A549 (cell line): ENCODE measurements around the gene WIZ. TPM values are rescaled to one million over a fixed set of nuclear protein-coding genes. Genes with fewer than 3 reads are reported as not detected.

Source experiments
- ATAC-seq, 2 experiments: fragments of 200-7000 bp in 1 of 2; fragments of >200 bp in 1 of 2; cut with Nextera tagmentation in 1 of 2; cut with Tn5 transposase in 1 of 2; 3 replicates each; pipeline versions ENCODE4 v1.8.0 to v1.9.1; 2018 to 2020; ENCODE audit warnings: mild to moderate bottlenecking in 1 of 2, moderate library complexity in 1 of 2
- CTCF ChIA-PET: fragments of 300-600 bp; sonication (Branson Sonifier 250); formaldehyde crosslinking; extraction: SDS; loops from one replicate; lab custom pipeline; 2021; ENCODE audit warnings: antibody characterized with exemption, inconsistent platforms; lab: Yijun Ruan, JAX
- POLR2A ChIA-PET: fragments of 350-600 bp; formaldehyde crosslinking; extraction: SDS; loops from one replicate; lab custom pipeline; 2021; ENCODE audit warnings: antibody characterized with exemption, inconsistent platforms; lab: Yijun Ruan, JAX
- DNase-seq, 2 experiments: peaks; one replicate each; pipeline versions ENCODE4 v3.0.0 to v3.0.0-alpha.2; 2011 to 2016; ENCODE audit warnings: low read depth in 1 of 2, low spot score in 1 of 2
- FAIRE-seq: peaks from 2 replicates; lab custom pipeline; 2011; peaks lifted over from hg19 to GRCh38; lab: Jason Lieb, UNC
- H3K27ac ChIP-seq, 2 experiments: fragments of >200 bp; sonication (Bioruptor Twin); formaldehyde crosslinking; 3 replicates each; pipeline ENCODE4 v1.5.1; 2016 to 2017
- H3K4me1 ChIP-seq: fragments of >200 bp; sonication (Bioruptor Twin); formaldehyde crosslinking; 3 replicates; pipeline ENCODE4 v1.6.1; 2016
- H3K4me2 ChIP-seq: fragments of >200 bp; sonication (Bioruptor Twin); formaldehyde crosslinking; 3 replicates; pipeline ENCODE4 v1.6.1; 2016
- H3K4me3 ChIP-seq: fragments of >200 bp; sonication (Bioruptor Twin); formaldehyde crosslinking; 3 replicates; pipeline ENCODE4 v1.5.1; 2016
- H3K9me3 ChIP-seq: fragments of >200 bp; sonication (Bioruptor Twin); formaldehyde crosslinking; 3 replicates; pipeline ENCODE4 v1.6.1; 2016
- CBX2 ChIP-seq: fragments of 200-600 bp; sonication (generic); IDR thresholded peaks from 2 replicates; pipeline ENCODE4 v1.6.1; 2016; ENCODE audit warnings: low read depth, mild to moderate bottlenecking, borderline replicate concordance
- CBX8 ChIP-seq: fragments of 200-600 bp; sonication (generic); IDR thresholded peaks from 2 replicates; pipeline ENCODE4 v1.6.1; 2016
- CHD2 ChIP-seq: fragments of 150-350 bp; IDR thresholded peaks from 2 replicates; pipeline ENCODE4 v1.6.1; 2014; ENCODE audit warnings: low read length; ENCODE audit not compliant: partially characterized antibody
- CTCF ChIP-seq: fragments of >200 bp; sonication (Bioruptor Twin); formaldehyde crosslinking; IDR thresholded peaks from 3 replicates; pipeline ENCODE4 v1.5.1; 2016
- E2F6 ChIP-seq: IDR thresholded peaks from 2 replicates; pipeline ENCODE4 v1.6.1; 2012; ENCODE audit warnings: low read depth, borderline replicate concordance
- EP300 ChIP-seq, 2 experiments: fragments of >200 bp; sonication (Bioruptor Twin); formaldehyde crosslinking; IDR thresholded peaks; 2 replicates in 1 of 2; 3 replicates in 1 of 2; pipeline ENCODE4 v1.6.1; 2016 to 2017
- ESRRA ChIP-seq: fragments of 150-350 bp; IDR thresholded peaks from 2 replicates; pipeline ENCODE4 v1.6.1; 2014; ENCODE audit warnings: mild to moderate bottlenecking, low read length, borderline replicate concordance
- FOSL2 ChIP-seq, 2 experiments: fragments of 450-650 bp in 1 of 2; fragments of >200 bp in 1 of 2; sonication (Bioruptor Twin) in 1 of 2; formaldehyde crosslinking; IDR thresholded peaks; 2 replicates each; pipeline versions ENCODE4 v1.5.0 to v1.6.1; 2016 to 2020; ENCODE audit warnings: mild to moderate bottlenecking in 1 of 2, moderate library complexity in 1 of 2
- FOXS1 ChIP-seq: fragments of 250-450 bp; sonication (Bioruptor Pico); IDR thresholded peaks from 2 replicates; pipeline ENCODE4 v1.5.0; 2020; ENCODE audit warnings: mild to moderate bottlenecking, moderate library complexity
- HES2 ChIP-seq: fragments of >200 bp; sonication (Bioruptor Twin); formaldehyde crosslinking; IDR thresholded peaks from 2 replicates; pipeline ENCODE4 v1.6.1; 2016
- HOXB5 ChIP-seq: fragments of 250-450 bp; sonication (Bioruptor Pico); IDR thresholded peaks from 2 replicates; pipeline ENCODE4 v1.5.0; 2020; ENCODE audit warnings: mild to moderate bottlenecking, moderate library complexity
- JUN ChIP-seq, 2 experiments: fragments of >200 bp; sonication (Bioruptor Twin); formaldehyde crosslinking; IDR thresholded peaks; 2 replicates in 1 of 2; 3 replicates in 1 of 2; pipeline ENCODE4 v1.6.1; 2016 to 2017
- JUNB ChIP-seq: fragments of >200 bp; sonication (Bioruptor Twin); formaldehyde crosslinking; IDR thresholded peaks from 2 replicates; pipeline ENCODE4 v1.6.1; 2016
- MYC ChIP-seq: IDR thresholded peaks from 2 replicates; pipeline ENCODE4 v1.6.1; 2012; ENCODE audit warnings: mild to moderate bottlenecking, inconsistent platforms, low read length, improper control_type of control experiment, borderline replicate concordance
- NFE2L2 ChIP-seq: fragments of 150-350 bp; conservative IDR thresholded peaks from 2 replicates; pipeline ENCODE4 v1.6.1; 2014; ENCODE audit warnings: low read length
- NPAS2 ChIP-seq: fragments of 250-450 bp; sonication (Bioruptor Pico); IDR thresholded peaks from 2 replicates; pipeline ENCODE4 v1.8.0; 2022; ENCODE audit warnings: mild to moderate bottlenecking, moderate library complexity, borderline replicate concordance
- PBX3 ChIP-seq: IDR thresholded peaks from 2 replicates; pipeline ENCODE4 v1.6.1; 2012
- PHF8 ChIP-seq: fragments of 200-600 bp; sonication (generic); IDR thresholded peaks from 2 replicates; pipeline ENCODE4 v1.6.1; 2016; ENCODE audit warnings: low read depth, mild to moderate bottlenecking, antibody characterized with exemption, moderate library complexity, borderline replicate concordance
- POLR2A ChIP-seq: IDR thresholded peaks from 2 replicates; pipeline ENCODE4 v1.6.1; 2012; ENCODE audit warnings: mild to moderate bottlenecking, low read length
- RARB ChIP-seq: fragments of 250-450 bp; sonication (Bioruptor Pico); IDR thresholded peaks from 2 replicates; pipeline ENCODE4 v1.8.0; 2021; ENCODE audit warnings: mild to moderate bottlenecking, moderate library complexity
- SMC3 ChIP-seq: fragments of >200 bp; sonication (Bioruptor Twin); formaldehyde crosslinking; IDR thresholded peaks from 3 replicates; pipeline ENCODE4 v1.6.1; 2018; ENCODE audit warnings: inconsistent platforms
- SREBF2 ChIP-seq: fragments of 450-650 bp; IDR thresholded peaks from 2 replicates; pipeline ENCODE4 v1.6.1; 2014; ENCODE audit warnings: mild to moderate bottlenecking, moderate library complexity
- TFCP2L1 ChIP-seq: fragments of 250-450 bp; sonication (Bioruptor Pico); IDR thresholded peaks from 2 replicates; pipeline ENCODE4 v1.5.0; 2021; ENCODE audit warnings: mild to moderate bottlenecking
- USF2 ChIP-seq: fragments of 450-650 bp; IDR thresholded peaks from 2 replicates; pipeline ENCODE4 v1.6.1; 2014; ENCODE audit warnings: antibody characterized with exemption
- ZNF302 ChIP-seq: fragments of 250-450 bp; sonication (Bioruptor Pico); IDR thresholded peaks from 2 replicates; pipeline ENCODE4 v1.9.0; 2021; ENCODE audit warnings: inconsistent platforms, mild to moderate bottlenecking, moderate library complexity
- ZSCAN20 ChIP-seq: fragments of 250-450 bp; sonication (Bioruptor Pico); IDR thresholded peaks from 2 replicates; pipeline ENCODE4 v1.8.0; 2022; ENCODE audit warnings: mild to moderate bottlenecking, moderate library complexity
- WGBS: methylation state at CpG from one replicate; pipeline ENCODE4 v1.1.6; 2017; ENCODE audit errors: missing lambda C conversion rate; 5-methylcytosine and 5-hydroxymethylcytosine counted together
- polyA plus RNA-seq, 4 experiments: library from polyadenylated mRNA; depleted of rRNA in 3 of 4; stranded (reverse); fragments of >200 nt; fragmentation: RNase III in 1 of 4; extraction: RNeasy Plus Mini Kit Qiagen cat#74134 plus additional on column Dnase treatment in 1 of 4; gene quantifications; 2 replicates in 3 of 4; 3 replicates in 1 of 4; pipeline ENCODE4 v1.2.3, GENCODE V29; 2011 to 2017

WIZ gene
- polyA plus RNA-seq, 2 of the 4 experiments (the other 2 are of a cell fraction) = 3.7 to 15.1 TPM

GRCh38 chr19:15453906-15454860, 4.4 kb upstream of the WIZ start:
- no peaks in the 10 kb centered on the region for H3K4me1 ChIP-seq
- FAIRE-seq (no peak), DNase-seq (peak; percentile 30 to 38), ATAC-seq (peak in 1 of 2 experiments; percentile 48; a peak in 3 of 6 replicates)
- TF ChIP-seq FOSL2 (IDR thresholded peaks at IDR 0.05) (no peak), FOSL2 (CRISPR knock-in tag; IDR thresholded peaks at IDR 0.05) (no peak), RARB (no peak), FOXS1 (no peak), CBX2 (no peak), PBX3 (no peak), NPAS2 (no peak), NFE2L2 (no peak), USF2 (no peak), ZNF302 (CRISPR knock-in tag) (no peak), HOXB5 (CRISPR knock-in tag) (no peak), ZSCAN20 (CRISPR knock-in tag) (no peak), CHD2 (no peak), E2F6 (no peak), CBX8 (no peak)
- POLR2A ChIA-PET = interaction anchor here (0.5 kb wide), 1 partner anchor 103 kb away, joined by 3 read pairs; no protein-coding TSS in a partner anchor
- no peak overlapping the region for H3K4me2 ChIP-seq
- no peak overlapping the region for H3K27ac ChIP-seq
- CTCF ChIA-PET = interaction anchor here (0.6 to 0.7 kb wide), 2 partner anchors 25 to 27 kb away, joined by 4 read pairs; no protein-coding TSS in a partner anchor
- H3K4me3 ChIP-seq = no peak overlapping the region
- no peaks in the 10 kb centered on the region for H3K9me3 ChIP-seq
- WGBS = 76% methylated on average over 10 of the region's 17 CpGs

- no peak for FAIRE-seq
- Histone ChIP-seq H3K27ac (no peak overlapping the region), H3K4me2 (no peak overlapping the region), H3K4me1 (0 out of 3 replicates have a peak, but pooled peaks cover 8% of the 10 kb centered on the region), H3K9me3 (no peaks in the 10 kb centered on the region), H3K4me3 (no peak overlapping the region)
- 83% methylated on average over 34 of the region's 44 CpGs for WGBS
- ATAC-seq = no peak
- no peak for DNase-seq
- CTCF ChIA-PET = interaction anchor here (1.6 kb wide), 1 partner anchor 151 kb away, joined by 5 read pairs; no protein-coding TSS in a partner anchor
- TF ChIP-seq SMC3 = no peak
- TF ChIP-seq PHF8 = no peak
- TF ChIP-seq CTCF = no peak
- TF ChIP-seq FOXS1 = no peak
- TF ChIP-seq CBX8 = no peak
- TF ChIP-seq USF2 = no peak
- no peak for TF ChIP-seq HES2
- TF ChIP-seq EP300 (IDR thresholded peaks at IDR 0.05) = no peak
- TF ChIP-seq CHD2 = no peak
- TF ChIP-seq ZSCAN20 (CRISPR knock-in tag) = no peak
- no peak for TF ChIP-seq SREBF2
- no peak for TF ChIP-seq POLR2A
- no peak for TF ChIP-seq HOXB5 (CRISPR knock-in tag)
- TF ChIP-seq MYC = no peak
- TF ChIP-seq TFCP2L1 (CRISPR knock-in tag) = no peak
- no peak for TF ChIP-seq ESRRA
- TF ChIP-seq JUNB = no peak
- TF ChIP-seq JUN (IDR thresholded peaks at IDR 0.05) = no peak
- POLR2A ChIA-PET = no interaction called here
These were observed 3.4 kb upstream of the WIZ start for GRCh38 chr19:15453091-15453578.
